ENCODE data around the gene INVS. TPM values are rescaled to one million over a fixed set of nuclear protein-coding genes. Genes with fewer than 3 reads are reported as not detected.

The INVS gene
- total RNA-seq, 1 donor from 2014 or later: 24.0 TPM

DNA sequence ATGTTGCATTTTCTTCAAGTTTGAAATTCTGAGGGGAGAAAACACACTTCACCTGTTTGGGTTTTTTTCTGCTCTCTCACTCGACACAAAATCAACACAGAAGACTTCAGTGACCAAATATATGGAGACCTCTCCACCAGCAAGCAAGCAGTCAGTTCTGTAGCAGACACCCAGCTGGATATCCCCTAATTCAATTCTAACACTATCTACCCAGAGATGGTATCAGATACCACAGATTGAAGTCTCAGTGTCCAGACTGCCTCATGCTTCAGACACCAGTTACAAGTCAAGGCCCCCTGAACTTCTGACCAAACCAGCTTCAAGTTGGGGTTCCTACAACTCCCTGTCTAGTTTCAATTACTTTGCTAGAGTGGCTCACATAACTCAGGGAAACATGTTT, 97.8 kb downstream of the INVS start:
- Mint-ChIP-seq H3K36me3 (peaks cover 10% of the 10 kb centered on the region), H3K9me3 (peaks cover 5% of the 10 kb centered on the region), H3K27ac (no peak overlapping the region), H3K4me3 (no peak overlapping the region), H3K27me3 (no peaks in the 10 kb centered on the region), H3K4me1 (ENCODE audit: unreplicated experiment) (no peaks in the 10 kb centered on the region)
- DNase-seq (ENCODE audit: extremely low spot score, unreplicated experiment): no peak
- TF ChIP-seq, protein P1, sequence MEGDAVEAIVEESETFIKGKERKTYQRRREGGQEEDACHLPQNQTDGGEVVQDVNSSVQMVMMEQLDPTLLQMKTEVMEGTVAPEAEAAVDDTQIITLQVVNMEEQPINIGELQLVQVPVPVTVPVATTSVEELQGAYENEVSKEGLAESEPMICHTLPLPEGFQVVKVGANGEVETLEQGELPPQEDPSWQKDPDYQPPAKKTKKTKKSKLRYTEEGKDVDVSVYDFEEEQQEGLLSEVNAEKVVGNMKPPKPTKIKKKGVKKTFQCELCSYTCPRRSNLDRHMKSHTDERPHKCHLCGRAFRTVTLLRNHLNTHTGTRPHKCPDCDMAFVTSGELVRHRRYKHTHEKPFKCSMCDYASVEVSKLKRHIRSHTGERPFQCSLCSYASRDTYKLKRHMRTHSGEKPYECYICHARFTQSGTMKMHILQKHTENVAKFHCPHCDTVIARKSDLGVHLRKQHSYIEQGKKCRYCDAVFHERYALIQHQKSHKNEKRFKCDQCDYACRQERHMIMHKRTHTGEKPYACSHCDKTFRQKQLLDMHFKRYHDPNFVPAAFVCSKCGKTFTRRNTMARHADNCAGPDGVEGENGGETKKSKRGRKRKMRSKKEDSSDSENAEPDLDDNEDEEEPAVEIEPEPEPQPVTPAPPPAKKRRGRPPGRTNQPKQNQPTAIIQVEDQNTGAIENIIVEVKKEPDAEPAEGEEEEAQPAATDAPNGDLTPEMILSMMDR (conservative IDR thresholded peaks at IDR 0.05): no peak

GRCh38 chr9:100197553-100197952, 98.5 kb downstream of the INVS start:
- no peak overlapping the region for H3K27ac Mint-ChIP-seq
- no peak for DNase-seq (ENCODE audit: extremely low spot score, unreplicated experiment)
- H3K4me3 Mint-ChIP-seq: no peak overlapping the region
- H3K27me3 Mint-ChIP-seq: no peaks in the 10 kb centered on the region
- no peaks in the 10 kb centered on the region for H3K4me1 Mint-ChIP-seq (ENCODE audit: unreplicated experiment)
- TF ChIP-seq, protein P1 (conservative IDR thresholded peaks at IDR 0.05): no peak
- peaks cover 9% of the 10 kb centered on the region for H3K36me3 Mint-ChIP-seq
- H3K9me3 Mint-ChIP-seq: peaks cover 5% of the 10 kb centered on the region

DNA sequence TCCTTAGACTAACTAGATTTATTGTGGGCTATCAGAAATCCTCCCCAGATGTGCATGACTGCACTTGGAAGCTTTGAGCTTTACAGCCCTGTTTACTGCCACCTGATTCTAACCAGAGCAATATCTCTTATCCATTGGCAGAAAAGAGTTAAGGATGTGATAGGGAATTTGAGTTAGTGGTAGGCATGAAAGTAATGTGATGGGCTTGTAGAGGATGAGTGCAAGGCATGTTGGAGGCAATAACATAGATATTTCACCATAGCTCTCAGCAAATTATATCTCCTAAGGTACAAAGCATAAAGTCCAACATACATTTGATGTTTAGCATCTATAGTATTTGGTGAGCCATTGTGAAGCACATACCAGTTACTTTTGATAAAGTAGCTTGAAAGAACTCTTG, 103.8 kb downstream of the INVS start:
- peaks cover 5% of the 10 kb centered on the region for H3K4me1 Mint-ChIP-seq (ENCODE audit: unreplicated experiment)
- no peak overlapping the region for H3K4me3 Mint-ChIP-seq
- no peaks in the 10 kb centered on the region for H3K27me3 Mint-ChIP-seq
- no peak for DNase-seq (ENCODE audit: extremely low spot score, unreplicated experiment)
- H3K36me3 Mint-ChIP-seq: peaks cover under 1% of the 10 kb centered on the region
- no peak overlapping the region for H3K27ac Mint-ChIP-seq
- peaks cover under 1% of the 10 kb centered on the region for H3K9me3 Mint-ChIP-seq
- TF ChIP-seq, protein P1 (conservative IDR thresholded peaks at IDR 0.05): no peak

DNA sequence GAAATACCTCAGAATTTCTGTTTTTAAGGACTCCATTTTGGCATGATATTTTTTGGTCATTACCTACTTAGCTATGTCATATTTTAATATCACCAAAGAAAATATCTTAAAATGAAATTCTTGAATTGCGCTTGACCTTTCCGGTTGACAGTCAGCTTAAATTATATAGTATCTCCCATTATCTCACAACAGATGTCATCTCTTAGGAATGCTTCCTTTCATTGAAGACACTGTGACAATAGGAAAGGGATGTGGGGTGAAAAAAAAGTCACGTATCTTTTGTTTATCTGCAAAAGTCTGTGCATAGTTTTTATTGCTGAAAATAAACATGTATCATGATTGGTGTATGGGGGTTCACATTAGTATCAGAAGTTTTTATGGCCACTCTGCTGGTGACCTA, 105.8 kb downstream of the INVS start:
- Mint-ChIP-seq H3K27me3 (no peaks in the 10 kb centered on the region), H3K27ac (peak overlapping the region; percentile 64), H3K36me3 (peaks cover 1% of the 10 kb centered on the region), H3K9me3 (no peaks in the 10 kb centered on the region), H3K4me1 (ENCODE audit: unreplicated experiment) (peaks cover 5% of the 10 kb centered on the region), H3K4me3 (no peak overlapping the region)
- no peak for DNase-seq (ENCODE audit: extremely low spot score, unreplicated experiment)
- TF ChIP-seq, protein P1 (conservative IDR thresholded peaks at IDR 0.05): no peak

DNA sequence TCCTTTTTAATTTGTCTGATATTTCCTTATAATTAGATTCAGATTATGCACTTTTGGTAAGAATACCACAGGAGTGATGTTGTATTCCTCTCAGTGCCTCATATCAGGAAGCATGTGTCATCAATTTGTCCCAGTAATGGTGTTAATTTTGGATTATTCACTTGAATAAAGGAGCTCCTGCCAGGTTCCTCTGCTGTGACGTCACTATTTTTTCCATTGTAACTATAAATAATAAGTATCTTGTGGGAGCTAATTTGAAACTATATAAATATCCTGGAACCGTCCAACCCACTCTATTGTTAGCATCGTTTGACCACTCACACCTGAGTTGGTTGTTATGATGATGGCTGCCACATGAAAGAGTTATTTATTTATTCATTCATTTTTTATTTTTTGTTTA, 107.9 kb downstream of the INVS start:
- peaks cover 4% of the 10 kb centered on the region for H3K36me3 Mint-ChIP-seq
- H3K27ac Mint-ChIP-seq: no peak overlapping the region
- H3K9me3 Mint-ChIP-seq: no peaks in the 10 kb centered on the region
- H3K4me1 Mint-ChIP-seq (ENCODE audit: unreplicated experiment): peaks cover 5% of the 10 kb centered on the region
- TF ChIP-seq, protein P1 (conservative IDR thresholded peaks at IDR 0.05): no peak
- H3K27me3 Mint-ChIP-seq: no peaks in the 10 kb centered on the region
- DNase-seq (ENCODE audit: extremely low spot score, unreplicated experiment): no peak
- no peak overlapping the region for H3K4me3 Mint-ChIP-seq

GRCh38 chr9:100208673-100209072, 109.6 kb downstream of the INVS start:
- Mint-ChIP-seq H3K36me3 (peaks cover 4% of the 10 kb centered on the region), H3K9me3 (no peaks in the 10 kb centered on the region), H3K27me3 (no peaks in the 10 kb centered on the region), H3K27ac (no peak overlapping the region), H3K4me1 (ENCODE audit: unreplicated experiment) (peaks cover 5% of the 10 kb centered on the region), H3K4me3 (no peak overlapping the region)
- TF ChIP-seq, protein P1 (conservative IDR thresholded peaks at IDR 0.05): no peak
- no peak for DNase-seq (ENCODE audit: extremely low spot score, unreplicated experiment)

Measured in type B pancreatic cell (in vitro differentiated cells).